GM21390 (cell line): ENCODE results near the gene LDLRAP1.
"Not testable (repeated sequence)": the region's sequence is repeated elsewhere in the genome, so short reads cannot be mapped to it uniquely, and the experiment has no call there.

Source experiments
- ATAC-seq: cut with Tn5 transposase; IDR thresholded peaks from one replicate; pipeline ENCODE4 v1.9.1; 2021; ENCODE audit not compliant: unreplicated experiment

The LDLRAP1 gene, protein sequence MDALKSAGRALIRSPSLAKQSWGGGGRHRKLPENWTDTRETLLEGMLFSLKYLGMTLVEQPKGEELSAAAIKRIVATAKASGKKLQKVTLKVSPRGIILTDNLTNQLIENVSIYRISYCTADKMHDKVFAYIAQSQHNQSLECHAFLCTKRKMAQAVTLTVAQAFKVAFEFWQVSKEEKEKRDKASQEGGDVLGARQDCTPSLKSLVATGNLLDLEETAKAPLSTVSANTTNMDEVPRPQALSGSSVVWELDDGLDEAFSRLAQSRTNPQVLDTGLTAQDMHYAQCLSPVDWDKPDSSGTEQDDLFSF

DNA sequence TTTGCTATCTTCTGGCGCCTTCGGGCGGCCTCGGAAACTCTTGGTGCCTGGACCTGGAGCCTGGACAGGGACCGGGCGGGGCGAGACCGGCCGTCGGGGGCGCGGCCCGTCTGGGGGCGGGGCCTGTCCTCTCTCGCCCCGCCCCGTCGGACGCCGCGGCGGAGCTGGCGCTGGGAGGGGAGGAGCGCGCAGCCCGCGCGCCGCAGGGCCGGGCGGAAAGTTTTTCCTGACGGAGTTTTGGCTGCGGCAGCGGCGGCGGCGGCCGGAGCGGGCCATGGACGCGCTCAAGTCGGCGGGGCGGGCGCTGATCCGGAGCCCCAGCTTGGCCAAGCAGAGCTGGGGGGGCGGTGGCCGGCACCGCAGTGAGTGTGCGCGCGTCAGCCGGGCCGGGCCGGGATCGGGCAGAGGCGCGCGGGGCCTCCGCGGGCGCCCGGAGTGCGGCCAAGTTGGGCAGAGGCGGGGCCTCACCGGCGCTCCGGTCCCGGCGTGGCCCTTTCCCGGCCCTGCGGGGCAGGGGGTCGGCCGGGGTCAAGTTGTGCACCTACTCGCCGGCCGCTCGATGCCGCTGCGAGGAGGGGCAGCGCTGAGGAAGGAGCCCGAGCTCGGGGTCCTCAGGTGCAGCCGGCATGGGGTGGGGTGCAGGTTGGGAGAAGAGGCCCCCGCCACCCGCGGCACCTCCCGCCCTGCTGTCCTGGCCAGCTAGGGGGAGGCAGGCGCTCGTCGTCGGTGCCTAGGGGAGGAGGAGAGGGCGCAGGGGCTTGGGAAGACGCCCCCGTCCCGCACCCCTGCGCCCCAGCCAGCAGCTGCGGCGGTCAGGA is at the start of gene LDLRAP1:
Gene LDLRAP1 (plus strand): TSS at position 182 of the 818 bp plus-strand sequence. CDS start 93 bp downstream, at position 275.
- ATAC-seq = peak; percentile 88

DNA sequence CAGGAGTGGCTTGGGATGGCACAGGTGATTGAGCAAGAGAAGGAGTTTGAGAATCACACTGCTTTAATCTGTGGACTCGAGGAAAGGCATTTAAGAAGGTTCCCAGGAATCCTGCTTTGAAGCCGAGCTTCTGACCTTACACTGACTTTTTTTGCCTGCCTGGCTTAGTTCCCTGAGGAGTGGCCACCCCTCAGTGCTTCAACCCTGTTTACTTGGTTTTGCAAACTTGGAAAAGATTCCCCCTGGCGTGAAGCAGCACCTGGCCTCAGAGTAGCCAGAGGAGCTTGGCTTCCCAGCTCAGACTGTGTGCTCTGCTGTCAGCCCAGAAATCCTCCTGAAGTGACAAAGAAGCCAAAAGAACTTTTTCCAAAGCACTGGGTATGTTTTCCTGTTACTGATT is 48.5 kb upstream of the LDLRAP1 start:
- ATAC-seq = no peak

DNA sequence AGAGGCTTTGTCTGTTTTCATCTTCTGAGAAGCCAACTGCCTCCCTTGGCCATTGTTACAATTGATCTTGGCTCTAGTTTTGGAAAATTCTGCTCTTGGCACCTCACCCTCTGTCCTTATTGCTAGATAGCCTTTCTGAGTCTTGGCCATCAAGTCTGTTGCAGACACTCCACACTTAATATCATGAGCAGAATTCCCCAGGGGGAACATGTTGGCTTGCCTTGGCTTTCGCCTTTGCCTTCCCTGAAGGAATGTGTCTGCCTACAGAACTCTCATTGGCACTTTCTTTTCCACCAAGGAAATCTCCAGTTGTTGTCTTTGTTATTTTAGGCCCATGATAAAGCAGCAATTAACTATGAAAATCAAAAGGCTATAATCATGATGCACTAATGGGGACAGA is 42.7 kb upstream of the LDLRAP1 start:
- ATAC-seq = no peak

DNA sequence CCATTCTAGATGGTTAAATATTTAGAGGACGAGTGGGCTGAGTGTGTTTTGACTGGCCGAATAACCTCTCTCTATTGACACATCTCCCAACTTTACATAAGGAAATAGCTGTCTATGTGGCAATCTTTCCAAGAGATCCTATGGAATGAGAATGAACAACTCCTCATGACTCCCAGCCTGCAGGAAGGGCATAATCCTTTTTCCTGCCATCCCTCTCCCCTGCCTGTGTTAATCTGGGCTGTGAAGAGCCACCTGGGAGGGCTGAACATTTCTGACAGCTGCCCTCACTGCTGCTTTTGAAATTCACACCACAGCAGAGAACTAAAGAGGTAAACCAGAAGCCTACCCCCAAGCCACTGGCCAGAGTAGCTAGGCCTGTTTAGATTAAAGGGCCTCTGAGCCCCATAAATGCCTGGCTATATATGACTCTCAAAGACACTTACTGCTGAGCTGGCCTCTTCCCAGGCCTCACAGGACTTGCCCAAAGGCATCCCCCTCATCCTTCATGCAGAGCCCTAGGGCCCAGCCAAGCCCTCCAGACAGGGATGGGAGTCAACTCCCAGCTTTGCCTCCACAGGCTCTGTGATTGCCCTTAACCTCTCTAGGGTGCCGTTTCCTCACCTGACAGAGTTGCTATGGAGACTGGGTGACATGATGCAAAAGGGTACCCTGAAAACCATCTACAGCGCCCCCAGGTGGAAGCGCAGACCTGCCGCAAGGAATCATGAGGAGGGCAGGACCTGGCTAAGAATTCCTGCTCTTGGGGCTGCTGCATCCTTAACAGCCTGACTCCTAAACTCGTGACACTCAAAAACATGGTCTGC is 42.0 kb upstream of the LDLRAP1 start:
- ATAC-seq = no peak

DNA sequence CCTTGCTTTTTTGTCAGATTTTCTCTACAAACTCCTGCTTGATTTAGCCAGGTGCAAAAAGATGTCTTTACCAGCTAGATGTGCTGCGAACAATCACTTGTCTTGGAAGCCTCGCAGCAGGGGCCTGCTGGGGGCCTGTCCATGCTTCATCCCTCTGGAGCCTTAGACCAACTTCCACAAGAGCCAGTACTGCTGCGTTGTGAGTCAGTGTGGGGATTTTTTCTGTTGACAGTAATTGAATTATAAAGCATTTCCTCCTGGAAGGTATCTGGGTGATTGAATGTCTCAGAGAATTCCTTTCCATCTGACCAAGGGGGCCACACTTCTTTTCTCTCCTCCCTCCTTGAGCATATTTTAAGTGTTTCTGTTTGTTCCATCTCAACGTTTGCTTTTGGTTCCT is 40.4 kb upstream of the LDLRAP1 start:
- no peak for ATAC-seq

DNA sequence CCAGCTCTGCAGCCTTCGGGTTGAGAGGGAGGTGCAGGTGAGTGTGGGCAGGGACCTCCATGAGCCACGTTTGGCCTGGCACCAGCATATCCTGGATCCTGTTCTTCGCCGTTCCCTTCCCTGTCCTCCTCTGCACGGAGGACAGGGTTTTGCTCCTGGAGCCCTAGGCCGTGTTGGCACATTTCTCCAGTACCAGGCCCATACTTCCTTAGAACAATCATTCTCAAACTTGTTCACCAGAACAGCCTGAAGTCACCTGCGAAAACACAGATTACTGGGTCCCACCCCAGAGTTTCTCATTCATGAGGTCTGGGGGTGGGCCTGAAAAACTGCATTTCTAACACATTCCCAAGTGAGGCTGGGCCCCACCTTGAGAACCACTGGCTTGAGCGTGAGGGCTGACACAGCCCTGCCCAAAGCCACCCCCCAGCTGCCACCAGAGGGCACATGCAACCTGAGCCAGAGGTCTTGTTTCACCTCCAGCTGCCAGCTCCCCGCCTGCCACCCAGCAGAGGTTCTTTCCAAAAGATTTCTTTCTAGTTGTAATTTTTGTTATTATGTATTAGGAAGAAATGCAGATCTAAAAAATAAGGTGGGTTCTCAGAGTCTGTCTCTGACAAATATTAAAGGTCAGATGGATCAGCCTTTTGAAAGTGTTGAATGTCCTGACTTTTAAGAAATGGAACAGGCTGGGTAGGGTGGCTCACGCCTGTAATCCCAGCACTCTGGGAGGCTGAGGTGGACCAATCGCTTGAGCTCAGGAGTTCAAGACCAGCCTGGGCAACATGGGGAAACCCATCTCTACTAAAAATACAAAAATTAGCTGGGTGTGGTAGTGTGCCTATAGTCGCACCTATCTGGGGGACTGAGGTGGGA is 39.6 kb upstream of the LDLRAP1 start:
- no peak for ATAC-seq

DNA sequence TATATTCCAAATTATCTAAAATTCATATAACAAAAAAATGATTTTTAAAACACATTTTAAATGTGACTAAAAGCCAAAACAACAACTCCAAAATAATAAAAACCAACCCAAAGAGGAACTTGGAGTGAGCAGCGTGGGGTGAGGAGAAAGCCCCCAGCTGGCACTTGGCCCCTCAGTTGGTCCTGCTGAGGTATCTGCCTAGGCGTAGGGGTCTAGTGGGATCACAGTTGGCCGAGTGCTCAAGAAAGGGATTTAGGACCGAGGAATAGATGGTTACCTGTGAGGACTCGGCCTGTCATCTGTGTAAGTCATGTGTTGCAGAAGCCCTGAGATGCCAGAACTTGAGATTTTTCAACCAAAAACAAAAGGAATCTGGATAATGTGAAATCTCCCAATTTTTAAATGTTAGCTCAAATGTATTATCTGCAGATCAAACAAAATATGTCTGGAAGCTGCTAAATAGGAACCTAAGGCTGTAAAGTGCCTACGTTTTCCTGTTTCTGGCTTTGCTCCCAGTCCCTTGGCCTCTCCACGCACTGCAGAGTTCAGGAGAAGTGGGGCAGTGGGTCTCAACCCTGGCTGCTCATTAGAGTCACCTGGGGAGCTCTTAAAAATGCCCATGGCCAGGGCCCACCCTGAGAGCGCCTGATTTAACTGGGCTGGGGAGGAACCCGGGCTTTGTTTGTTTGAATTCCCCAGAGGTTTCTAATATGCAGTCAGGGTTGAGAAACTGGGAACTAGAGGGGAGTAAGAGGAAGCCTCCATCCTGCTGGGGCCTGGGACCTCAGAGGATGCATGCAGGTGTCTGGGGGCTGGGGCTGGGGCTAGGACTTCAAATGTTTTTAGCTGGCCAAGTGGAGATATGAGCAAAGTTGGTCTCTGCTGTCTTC is 38.5 kb upstream of the LDLRAP1 start:
- no peak for ATAC-seq

DNA sequence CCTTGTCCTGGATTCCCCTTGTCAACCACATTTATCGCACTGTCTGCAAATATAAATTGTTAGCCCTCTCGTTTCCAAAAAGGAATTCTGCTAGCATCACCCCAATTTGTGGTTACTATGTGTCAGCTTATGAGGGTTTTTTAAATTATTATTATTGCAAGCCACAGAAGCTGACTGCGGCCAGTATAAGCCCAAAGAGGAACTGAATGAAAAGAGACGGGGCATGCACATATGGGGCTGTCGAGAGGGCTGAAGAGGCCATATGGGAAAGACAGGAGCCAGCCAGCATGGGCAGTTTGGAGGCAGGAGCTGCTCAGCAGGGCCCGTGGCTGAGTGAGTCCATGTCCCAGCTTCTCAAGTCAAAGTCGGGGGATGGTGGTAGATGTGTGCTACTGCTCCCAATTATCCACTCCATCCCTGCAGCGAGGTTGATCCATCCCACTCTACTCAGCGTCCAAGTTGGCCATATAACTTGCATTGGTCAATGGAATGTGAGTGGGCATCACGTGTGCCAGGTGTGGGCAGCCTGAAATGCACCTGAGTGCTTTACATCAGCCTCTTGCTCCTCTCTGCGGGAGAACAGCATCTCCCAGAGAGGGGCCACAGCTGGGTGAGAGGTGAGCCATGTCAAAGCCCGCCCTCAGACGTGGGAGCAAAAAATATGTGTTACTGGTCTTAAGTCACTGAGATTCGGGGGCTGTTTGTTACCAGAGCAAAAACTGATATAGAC is 37.6 kb upstream of the LDLRAP1 start:
- ATAC-seq = no peak

DNA sequence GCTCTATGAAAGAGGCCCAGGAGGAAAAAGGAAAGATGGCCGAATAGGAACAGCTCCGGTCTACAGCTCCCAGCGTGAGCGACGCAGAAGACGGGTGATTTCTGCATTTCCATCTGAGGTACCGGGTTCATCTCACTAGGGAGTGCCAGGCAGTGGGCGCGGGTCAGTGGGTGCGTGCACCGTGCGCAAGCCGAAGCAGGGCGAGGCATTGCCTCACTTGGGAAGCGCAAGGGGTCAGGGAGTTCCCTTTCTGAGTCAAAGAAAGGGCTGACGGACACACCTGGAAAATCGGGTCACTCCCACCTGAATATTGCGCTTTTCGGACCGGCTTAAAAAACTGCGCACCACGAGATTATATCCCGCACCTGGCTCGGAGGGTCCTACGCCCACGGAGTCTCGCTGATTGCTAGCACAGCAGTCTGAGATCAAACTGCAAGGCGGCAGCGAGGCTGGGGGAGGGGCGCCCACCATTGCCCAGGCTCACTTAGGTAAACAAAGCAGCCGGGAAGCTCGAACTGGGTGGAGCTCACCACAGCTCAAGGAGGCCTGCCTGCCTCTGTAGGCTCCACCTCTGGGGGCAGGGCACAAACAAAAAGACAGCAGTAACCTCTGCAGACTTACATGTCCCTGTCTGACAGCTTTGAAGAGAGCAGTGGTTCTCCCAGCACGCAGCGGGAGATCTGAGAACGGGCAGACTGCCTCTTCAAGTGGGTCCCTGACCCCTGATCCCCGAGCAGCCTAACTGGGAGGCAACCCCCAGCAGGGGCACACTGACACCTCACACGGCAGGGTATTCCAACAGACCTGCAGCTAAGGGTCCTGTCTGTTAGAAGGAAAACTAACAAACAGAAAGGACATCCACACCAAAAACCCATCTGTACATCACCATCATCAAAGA is 36.6 kb upstream of the LDLRAP1 start:
- ATAC-seq = not testable (repeated sequence)

DNA sequence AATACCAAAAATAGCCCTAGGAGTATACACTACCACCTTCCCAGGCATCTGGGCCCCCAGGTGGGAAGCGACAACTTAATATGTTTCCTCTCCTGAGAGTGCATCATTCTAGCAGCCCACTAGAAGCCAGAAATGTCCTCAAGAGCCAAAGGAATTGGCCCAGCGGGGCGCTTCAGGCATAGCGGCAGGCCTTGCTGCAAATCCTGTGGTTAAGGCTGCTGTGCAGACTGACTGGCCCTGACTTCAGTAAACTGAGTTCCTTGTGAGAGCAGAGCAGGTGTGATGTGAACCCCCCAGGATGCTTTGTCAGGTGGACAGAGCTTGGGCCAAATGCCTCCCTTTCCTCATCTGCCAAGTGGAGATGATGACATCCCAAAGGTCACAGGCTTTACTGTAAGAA is 29.7 kb upstream of the LDLRAP1 start:
- ATAC-seq = no peak

DNA sequence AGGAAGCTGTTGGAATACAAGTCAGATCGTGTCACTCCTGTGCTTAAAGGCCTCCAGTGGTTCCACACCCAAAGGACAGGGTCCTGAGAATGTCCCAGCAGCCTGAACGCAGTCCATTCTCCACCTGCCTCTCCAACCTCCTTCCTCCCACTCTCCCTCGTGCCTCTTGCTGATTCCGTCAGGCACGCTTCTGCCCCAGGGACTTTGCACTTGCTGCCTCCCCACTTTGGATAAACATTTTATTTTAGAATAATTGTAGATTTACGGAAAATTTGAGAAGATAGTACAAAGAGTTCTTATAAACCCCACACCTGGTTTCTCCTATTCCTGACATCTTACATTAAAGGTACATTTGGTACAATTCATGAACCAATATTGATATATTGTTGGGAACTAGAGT is 28.4 kb upstream of the LDLRAP1 start:
- no peak for ATAC-seq

DNA sequence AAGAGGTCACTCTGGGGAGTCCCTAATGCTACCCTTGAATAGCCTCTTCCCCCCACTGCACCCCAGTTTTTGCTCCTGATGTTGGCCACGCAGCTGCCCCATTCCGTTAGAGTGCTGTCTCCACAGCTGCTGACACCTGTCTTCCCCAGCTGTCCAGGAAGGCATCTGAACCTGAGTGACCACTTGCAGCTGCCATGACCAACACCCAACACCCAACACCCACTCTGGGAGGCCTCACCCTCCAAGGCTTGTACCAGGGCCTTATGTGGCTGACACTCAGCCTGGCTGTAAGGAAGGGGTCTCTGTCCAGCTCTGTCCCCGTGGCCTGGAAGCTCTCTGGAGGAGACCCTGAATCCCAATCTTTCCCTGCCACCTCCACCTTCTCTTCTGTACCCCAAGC is 26.7 kb upstream of the LDLRAP1 start:
- ATAC-seq = no peak

DNA sequence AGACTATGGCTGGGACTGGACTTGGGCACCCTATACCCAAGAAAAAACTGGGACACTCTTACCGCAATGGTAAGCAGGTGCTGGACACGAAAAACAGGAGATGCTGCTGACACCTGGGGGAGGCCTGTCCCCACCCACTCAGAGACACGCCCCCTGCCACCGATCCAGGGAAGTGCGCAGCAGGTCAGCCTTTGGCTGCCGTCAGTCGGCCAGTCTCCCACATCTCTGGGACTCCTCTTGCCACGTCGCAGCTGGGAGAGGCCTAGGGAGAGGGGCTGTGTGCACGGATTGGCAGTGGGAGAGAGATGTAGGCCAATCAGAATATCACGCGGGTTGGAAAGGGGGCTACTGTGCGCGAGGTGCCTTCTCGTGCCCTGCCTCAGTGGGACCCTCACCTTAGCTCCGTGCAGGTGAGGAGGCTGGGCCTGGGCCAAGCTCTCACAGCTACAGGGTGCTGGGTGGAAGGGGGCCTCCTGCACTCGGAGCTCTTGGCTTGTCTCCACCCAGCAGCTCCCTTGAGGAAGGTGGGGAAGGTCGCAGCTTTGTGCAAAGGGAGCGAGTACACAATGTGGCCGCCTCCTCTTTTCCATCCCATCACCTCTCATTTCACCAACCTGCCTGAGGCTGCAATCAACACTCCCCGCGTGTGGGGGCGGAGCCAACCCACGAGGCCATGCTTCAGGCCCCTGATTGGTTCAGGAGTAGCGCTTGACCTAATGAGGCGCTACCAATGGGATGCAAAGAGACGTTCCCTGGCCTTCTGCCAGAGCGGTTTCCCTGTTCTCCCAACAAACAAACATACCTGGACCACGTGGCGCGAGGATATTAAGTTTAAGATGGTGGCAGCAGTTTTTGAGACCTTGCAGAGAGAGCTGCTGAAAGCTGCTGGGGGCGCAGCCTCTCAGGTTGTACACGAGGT is 25.7 kb upstream of the LDLRAP1 start:
- no peak for ATAC-seq

DNA sequence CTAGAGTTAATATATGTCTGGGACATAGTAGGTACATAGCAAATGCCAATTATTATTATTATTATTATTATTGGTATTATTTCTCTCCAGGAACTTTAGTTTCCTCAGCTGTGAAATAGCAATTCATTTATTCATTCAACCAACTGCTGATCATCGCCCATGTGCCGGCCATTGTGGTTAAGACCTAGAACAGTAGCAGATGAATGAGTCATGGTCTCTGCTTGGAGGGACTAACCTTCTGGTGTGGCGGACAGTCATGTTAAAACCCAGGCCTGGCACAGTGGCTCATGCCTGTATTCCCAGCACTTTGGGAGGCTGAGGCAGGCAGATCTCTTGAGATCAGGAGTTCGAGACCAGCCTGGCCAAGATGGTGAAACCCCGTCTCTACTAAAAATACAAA is 23.8 kb upstream of the LDLRAP1 start:
- ATAC-seq = no peak

DNA sequence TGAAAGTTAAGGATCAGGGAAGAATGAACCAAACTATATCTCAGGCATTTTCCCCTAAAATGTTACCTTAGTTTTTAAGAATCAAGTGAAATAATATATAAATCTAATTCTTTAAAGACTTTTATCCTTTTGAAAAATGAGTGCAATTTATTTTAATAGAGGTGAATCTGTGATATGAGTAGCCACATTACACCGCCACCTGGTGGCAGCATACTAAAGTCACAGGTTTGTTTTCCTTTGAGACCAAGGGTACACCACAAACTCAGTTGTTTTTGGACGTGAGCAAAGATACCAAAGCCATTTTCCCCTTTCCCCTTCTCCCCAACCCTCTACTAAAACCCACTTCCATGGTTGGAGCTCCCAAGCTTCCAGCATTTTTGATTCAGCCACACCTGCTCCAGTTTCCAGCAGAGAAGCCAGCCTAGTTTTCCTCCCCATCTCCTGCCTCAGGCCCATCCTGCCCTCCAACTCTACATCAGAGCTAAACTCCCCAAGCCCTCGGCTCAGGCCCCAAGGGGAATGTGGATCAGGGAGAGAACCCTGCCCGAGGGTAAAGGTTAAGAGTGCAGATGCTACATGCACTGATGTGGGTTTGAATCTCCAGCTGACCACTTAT is 22.9 kb upstream of the LDLRAP1 start:
- ATAC-seq = no peak

DNA sequence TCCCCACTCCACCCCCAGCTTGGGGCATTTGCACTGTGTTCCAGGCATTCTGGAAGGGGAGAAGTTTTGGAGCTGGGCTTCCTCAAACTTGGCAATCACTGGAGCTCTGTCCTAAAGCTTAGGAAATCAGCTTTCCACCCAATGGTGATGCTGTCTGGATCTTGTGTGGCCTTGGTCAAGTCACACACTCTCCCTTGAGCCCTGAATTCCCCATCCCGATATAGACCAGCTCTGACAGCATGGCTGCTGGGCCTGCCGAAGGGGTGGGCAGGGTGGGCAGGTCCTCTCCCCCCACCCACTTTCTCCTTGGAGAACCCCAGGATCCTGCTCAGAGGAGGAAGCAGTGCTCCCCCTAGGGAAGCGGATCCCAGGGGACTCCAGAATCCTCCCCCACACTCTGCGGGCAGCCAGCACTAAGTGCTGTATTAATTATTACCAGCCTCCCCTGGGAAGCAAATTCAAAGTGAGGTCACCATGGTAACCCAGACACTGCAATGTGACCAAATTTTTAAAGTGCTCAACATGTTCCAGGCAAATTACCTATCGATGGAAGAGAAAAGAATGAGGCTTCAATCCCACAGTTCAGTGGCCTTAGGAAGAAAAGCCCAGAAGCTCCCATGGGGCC is 21.3 kb upstream of the LDLRAP1 start:
- ATAC-seq = no peak
